Measurements from ENCODE around the gene PKP1. TPM values are rescaled to one million over a fixed set of nuclear protein-coding genes. Genes with fewer than 3 reads are reported as not detected.

PKP1 gene
- total and polyA plus RNA-seq, 10 of the 15 experiments (the other 5 are each of a cell fraction or from before 2014, with no cell fraction given), result 0.03 TPM; not detected in 9

DNA sequence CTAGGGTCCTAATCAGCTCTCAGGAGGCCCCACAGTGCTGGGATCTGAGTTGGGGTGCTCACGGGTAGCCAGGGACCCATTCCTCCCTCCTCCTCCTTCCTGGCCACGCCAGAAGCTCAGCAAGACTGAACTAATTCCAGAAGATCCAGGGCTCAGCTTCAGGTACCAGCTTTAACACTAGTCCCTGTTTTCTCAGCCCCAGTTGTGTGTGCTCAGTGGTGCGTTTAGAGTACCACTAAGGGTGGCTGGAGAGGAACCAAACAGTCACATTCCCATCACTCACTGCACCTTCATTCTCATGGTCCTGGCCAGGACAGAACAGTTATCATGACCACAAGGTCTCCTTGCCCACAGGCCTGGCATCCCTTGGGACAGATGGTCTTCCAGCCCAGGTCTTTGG lies 20.8 kb downstream of the PKP1 start:
- H3K4me1 ChIP-seq (ENCODE audit: control insufficient read depth, insufficient read depth, low read length), result no peaks in the 10 kb centered on the region
- H3K79me2 ChIP-seq (ENCODE audit: control insufficient read depth, insufficient read depth, low read length), result no peaks in the 10 kb centered on the region
- WGBS (ENCODE audit: insufficient coverage, insufficient replicate concordance, low lambda C conversion rate, missing lambda C conversion rate), result 12% methylated on average over 3 of the region's 3 CpGs
- H3K36me3 ChIP-seq (ENCODE audit: control insufficient read depth in 2 of 2, insufficient read depth in 2 of 2, low read length in 1 of 2), result no peaks in the 10 kb centered on the region
- ChIA-PET CTCF (interaction anchor here (0.9 kb wide), 1 partner anchor 12 kb away, joined by 4 read pairs; no protein-coding TSS in a partner anchor), SMC1A (ENCODE audit: uncharacterized antibody, unreplicated experiment) (interaction anchor here (1.1 kb wide), 1 partner anchor 11 kb away, joined by 3 read pairs; no protein-coding TSS in a partner anchor), POLR2A (no interaction called here), RAD21 (ENCODE audit: unreplicated experiment) (no interaction called here)
- H2AFZ ChIP-seq (ENCODE audit: control insufficient read depth, low read depth, low read length), result no peak overlapping the region
- H3K27ac ChIP-seq (ENCODE audit: control insufficient read depth, insufficient read depth), result no peak overlapping the region
- H4K20me1 ChIP-seq (ENCODE audit: control insufficient read depth, insufficient read depth), result no peaks in the 10 kb centered on the region; the same call in 1 of the 2 replicates
- H3K4me2 ChIP-seq (ENCODE audit: control insufficient read depth, insufficient read depth), result no peak overlapping the region
- intact Hi-C loops (cut with micrococcal nuclease; ENCODE audit: unreplicated experiment), result no loop called here
- in situ Hi-C loops (cut with MboI), result no loop called here
- H3K27me3 ChIP-seq (replicated peaks in 1 of 2; ENCODE audit: control insufficient read depth in 2 of 2, insufficient read depth in 2 of 2, low read length in 1 of 2), result peaks cover 13 to 23% of the 10 kb centered on the region in 2 experiments
- H3K4me3 ChIP-seq, result no peak overlapping the region
- ATAC-seq (no peak), DNase-seq (ENCODE audit: low read depth, low spot score) (no peak), FAIRE-seq (no peak)
- TF ChIP-seq, protein P1, sequence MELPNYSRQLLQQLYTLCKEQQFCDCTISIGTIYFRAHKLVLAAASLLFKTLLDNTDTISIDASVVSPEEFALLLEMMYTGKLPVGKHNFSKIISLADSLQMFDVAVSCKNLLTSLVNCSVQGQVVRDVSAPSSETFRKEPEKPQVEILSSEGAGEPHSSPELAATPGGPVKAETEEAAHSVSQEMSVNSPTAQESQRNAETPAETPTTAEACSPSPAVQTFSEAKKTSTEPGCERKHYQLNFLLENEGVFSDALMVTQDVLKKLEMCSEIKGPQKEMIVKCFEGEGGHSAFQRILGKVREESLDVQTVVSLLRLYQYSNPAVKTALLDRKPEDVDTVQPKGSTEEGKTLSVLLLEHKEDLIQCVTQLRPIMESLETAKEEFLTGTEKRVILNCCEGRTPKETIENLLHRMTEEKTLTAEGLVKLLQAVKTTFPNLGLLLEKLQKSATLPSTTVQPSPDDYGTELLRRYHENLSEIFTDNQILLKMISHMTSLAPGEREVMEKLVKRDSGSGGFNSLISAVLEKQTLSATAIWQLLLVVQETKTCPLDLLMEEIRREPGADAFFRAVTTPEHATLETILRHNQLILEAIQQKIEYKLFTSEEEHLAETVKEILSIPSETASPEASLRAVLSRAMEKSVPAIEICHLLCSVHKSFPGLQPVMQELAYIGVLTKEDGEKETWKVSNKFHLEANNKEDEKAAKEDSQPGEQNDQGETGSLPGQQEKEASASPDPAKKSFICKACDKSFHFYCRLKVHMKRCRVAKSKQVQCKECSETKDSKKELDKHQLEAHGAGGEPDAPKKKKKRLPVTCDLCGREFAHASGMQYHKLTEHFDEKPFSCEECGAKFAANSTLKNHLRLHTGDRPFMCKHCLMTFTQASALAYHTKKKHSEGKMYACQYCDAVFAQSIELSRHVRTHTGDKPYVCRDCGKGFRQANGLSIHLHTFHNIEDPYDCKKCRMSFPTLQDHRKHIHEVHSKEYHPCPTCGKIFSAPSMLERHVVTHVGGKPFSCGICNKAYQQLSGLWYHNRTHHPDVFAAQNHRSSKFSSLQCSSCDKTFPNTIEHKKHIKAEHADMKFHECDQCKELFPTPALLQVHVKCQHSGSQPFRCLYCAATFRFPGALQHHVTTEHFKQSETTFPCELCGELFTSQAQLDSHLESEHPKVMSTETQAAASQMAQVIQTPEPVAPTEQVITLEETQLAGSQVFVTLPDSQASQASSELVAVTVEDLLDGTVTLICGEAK (IDR thresholded peaks at IDR 0.05; ENCODE audit: borderline replicate concordance), result no peak
- no TSS peak for BruUV-seq (replicated peaks)
- H3K9me3 ChIP-seq (replicated peaks; ENCODE audit: control insufficient read depth, insufficient read depth, low read length), result no peaks in the 10 kb centered on the region
- no peak overlapping the region for H3K9ac ChIP-seq (ENCODE audit: control insufficient read depth, insufficient read depth, low read length)

DNA sequence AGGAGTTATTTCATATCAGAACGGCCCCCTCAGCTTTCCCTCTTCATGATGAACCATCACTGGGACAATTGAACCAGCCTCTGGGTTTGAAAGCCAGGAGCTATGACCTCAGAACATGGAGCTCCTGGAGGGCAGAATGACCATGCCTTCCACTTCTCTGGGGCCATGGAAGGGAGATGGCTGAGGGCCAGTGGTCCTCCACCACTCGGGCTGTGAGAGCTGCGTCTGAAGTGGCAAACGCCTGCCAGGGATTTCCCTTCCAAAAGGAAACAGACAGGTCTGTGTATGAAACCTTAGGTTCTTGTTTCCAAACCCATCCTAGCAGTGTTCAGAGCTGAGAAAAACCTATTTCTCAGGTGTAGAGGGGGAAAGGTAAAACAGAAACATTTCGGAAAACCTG lies 22.5 kb downstream of the PKP1 start:
- intact Hi-C loops (cut with micrococcal nuclease; ENCODE audit: unreplicated experiment) (no loop called here), in situ Hi-C loops (cut with MboI) (no loop called here)
- Histone ChIP-seq H3K4me2 (ENCODE audit: control insufficient read depth, insufficient read depth) (no peak overlapping the region), H4K20me1 (ENCODE audit: control insufficient read depth, insufficient read depth) (no peaks in the 10 kb centered on the region; the same call in 1 of the 2 replicates), H3K4me1 (ENCODE audit: control insufficient read depth, insufficient read depth, low read length) (no peaks in the 10 kb centered on the region), H3K27me3 (replicated peaks in 1 of 2; ENCODE audit: control insufficient read depth in 2 of 2, insufficient read depth in 2 of 2, low read length in 1 of 2) (peaks cover 10 to 12% of the 10 kb centered on the region in 2 experiments), H3K27ac (ENCODE audit: control insufficient read depth, insufficient read depth) (no peak overlapping the region), H3K79me2 (ENCODE audit: control insufficient read depth, insufficient read depth, low read length) (no peaks in the 10 kb centered on the region), H3K9ac (ENCODE audit: control insufficient read depth, insufficient read depth, low read length) (no peak overlapping the region), H3K36me3 (ENCODE audit: control insufficient read depth in 2 of 2, insufficient read depth in 2 of 2, low read length in 1 of 2) (no peaks in the 10 kb centered on the region), H2AFZ (ENCODE audit: control insufficient read depth, low read depth, low read length) (no peak overlapping the region), H3K9me3 (replicated peaks; ENCODE audit: control insufficient read depth, insufficient read depth, low read length) (no peaks in the 10 kb centered on the region), H3K4me3 (no peak overlapping the region)
- no peak for ATAC-seq
- 5% methylated on average over 5 of the region's 5 CpGs for WGBS (ENCODE audit: insufficient coverage, insufficient replicate concordance, low lambda C conversion rate, missing lambda C conversion rate)
- RAD21 ChIA-PET (ENCODE audit: unreplicated experiment), result no interaction called here
- CTCF ChIA-PET, result interaction anchor here (7.6 kb wide), 1 partner anchor 41 kb away, joined by 46 read pairs; no protein-coding TSS in a partner anchor
- SMC1A ChIA-PET (ENCODE audit: uncharacterized antibody, unreplicated experiment), result interaction anchor here (0.6 to 1.6 kb wide), 2 partner anchors 34 to 659 kb away, joined by 3 read pairs; no protein-coding TSS in a partner anchor
- no TSS peak for BruUV-seq (replicated peaks)
- no peak for DNase-seq (ENCODE audit: low read depth, low spot score)
- FAIRE-seq, result no peak
- POLR2A ChIA-PET, result no interaction called here
- TF ChIP-seq, protein P2, sequence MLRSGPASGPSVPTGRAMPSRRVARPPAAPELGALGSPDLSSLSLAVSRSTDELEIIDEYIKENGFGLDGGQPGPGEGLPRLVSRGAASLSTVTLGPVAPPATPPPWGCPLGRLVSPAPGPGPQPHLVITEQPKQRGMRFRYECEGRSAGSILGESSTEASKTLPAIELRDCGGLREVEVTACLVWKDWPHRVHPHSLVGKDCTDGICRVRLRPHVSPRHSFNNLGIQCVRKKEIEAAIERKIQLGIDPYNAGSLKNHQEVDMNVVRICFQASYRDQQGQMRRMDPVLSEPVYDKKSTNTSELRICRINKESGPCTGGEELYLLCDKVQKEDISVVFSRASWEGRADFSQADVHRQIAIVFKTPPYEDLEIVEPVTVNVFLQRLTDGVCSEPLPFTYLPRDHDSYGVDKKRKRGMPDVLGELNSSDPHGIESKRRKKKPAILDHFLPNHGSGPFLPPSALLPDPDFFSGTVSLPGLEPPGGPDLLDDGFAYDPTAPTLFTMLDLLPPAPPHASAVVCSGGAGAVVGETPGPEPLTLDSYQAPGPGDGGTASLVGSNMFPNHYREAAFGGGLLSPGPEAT (IDR thresholded peaks at IDR 0.05; ENCODE audit: low read depth), result no peak
- TF ChIP-seq CEBPB (IDR thresholded peaks at IDR 0.05; ENCODE audit: borderline replicate concordance in 1 of 2, low read depth in 2 of 2, low read length in 2 of 2) (no peak), MYC (IDR thresholded peaks at IDR 0.05; ENCODE audit: insufficient read depth, insufficient read length, insufficient replicate concordance, low read length, severe bottlenecking) (no peak), RB1 (IDR thresholded peaks at IDR 0.05; ENCODE audit: borderline replicate concordance) (no peak), STAT1 (conservative IDR thresholded peaks at IDR 0.05) (no peak), YBX1 (IDR thresholded peaks at IDR 0.05) (no peak), NR2F1 (conservative IDR thresholded peaks at IDR 0.05) (no peak), POLR2A (IDR thresholded peaks at IDR 0.05; ENCODE audit: low read depth, low read length) (no peak)
- TF ChIP-seq, protein P3, sequence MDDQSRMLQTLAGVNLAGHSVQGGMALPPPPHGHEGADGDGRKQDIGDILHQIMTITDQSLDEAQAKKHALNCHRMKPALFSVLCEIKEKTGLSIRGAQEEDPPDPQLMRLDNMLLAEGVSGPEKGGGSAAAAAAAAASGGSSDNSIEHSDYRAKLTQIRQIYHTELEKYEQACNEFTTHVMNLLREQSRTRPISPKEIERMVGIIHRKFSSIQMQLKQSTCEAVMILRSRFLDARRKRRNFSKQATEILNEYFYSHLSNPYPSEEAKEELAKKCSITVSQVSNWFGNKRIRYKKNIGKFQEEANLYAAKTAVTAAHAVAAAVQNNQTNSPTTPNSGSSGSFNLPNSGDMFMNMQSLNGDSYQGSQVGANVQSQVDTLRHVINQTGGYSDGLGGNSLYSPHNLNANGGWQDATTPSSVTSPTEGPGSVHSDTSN (IDR thresholded peaks at IDR 0.05; ENCODE audit: insufficient replicate concordance, low read depth, low read length), result no peak
